CD14-positive monocyte (primary cell): ENCODE measurements around the gene MACF1. TPM values are rescaled to one million over a fixed set of nuclear protein-coding genes. Genes with fewer than 3 reads are reported as not detected.

Experiments used
- DNase-seq, 3 donors: peaks; one replicate each; pipeline ENCODE4 v3.0.0-alpha.2; 2011 to 2022
- H2AFZ ChIP-seq: 2 replicates; pipeline ENCODE4 v1.6.0; 2012; ENCODE audit warnings: mild to moderate bottlenecking, low read depth, low read length, inconsistent platforms; ENCODE audit not compliant: insufficient read depth, poor library complexity, severe bottlenecking
- H3K27ac ChIP-seq, 2 donors: 1 replicate in 1 of 2; 2 replicates in 1 of 2; pipeline ENCODE4 v1.5.1; 2012 to 2013; ENCODE audit warnings: low read length in 2 of 2, control low read depth in 1 of 2, inconsistent platforms in 1 of 2, low read depth in 1 of 2, mild to moderate bottlenecking in 1 of 2
- H3K27me3 ChIP-seq, 2 donors: one replicate each; pipeline versions ENCODE4 v1.6.0 to v1.6.1; 2011 to 2013; ENCODE audit warnings: low read length in 2 of 2; ENCODE audit not compliant: control insufficient read depth in 2 of 2, insufficient read depth in 2 of 2
- H3K36me3 ChIP-seq, 2 donors: replicated peaks in 1 of 2; 1 replicate in 1 of 2; 2 replicates in 1 of 2; pipeline versions ENCODE4 v1.5.1 to v1.6.1; 2012 to 2013; ENCODE audit warnings: low read length in 2 of 2, control low read depth in 1 of 2, inconsistent platforms in 1 of 2, mild to moderate bottlenecking in 1 of 2; ENCODE audit not compliant: insufficient read depth in 2 of 2, control insufficient read depth in 1 of 2
- H3K4me1 ChIP-seq, 2 donors: 1 replicate in 1 of 2; 2 replicates in 1 of 2; pipeline versions ENCODE4 v1.5.1 to v1.6.1; 2012 to 2013; ENCODE audit warnings: low read length in 2 of 2, control low read depth in 1 of 2, inconsistent platforms in 1 of 2, mild to moderate bottlenecking in 1 of 2, moderate library complexity in 1 of 2; ENCODE audit not compliant: insufficient read depth in 2 of 2, control insufficient read depth in 1 of 2
- H3K4me2 ChIP-seq: replicated peaks from 2 replicates; pipeline ENCODE3; 2012; ENCODE audit warnings: low read length, moderate library complexity, mild to moderate bottlenecking; ENCODE audit not compliant: poor library complexity, severe bottlenecking; ENCODE audit errors: extremely low read depth
- H3K4me3 ChIP-seq, 3 experiments: fragments of 200-600 bp in 1 of 3; sonication (generic) in 1 of 3; replicated peaks in 1 of 3; 1 replicate in 2 of 3; 2 replicates in 1 of 3; pipeline ENCODE4 v1.5.1; 2011 to 2013; ENCODE audit warnings: low read length in 3 of 3, mild to moderate bottlenecking in 3 of 3, control low read depth in 2 of 3, low read depth in 2 of 3, inconsistent platforms in 1 of 3, moderate library complexity in 1 of 3
- H3K79me2 ChIP-seq: 2 replicates; pipeline ENCODE4 v1.6.0; 2012; ENCODE audit warnings: mild to moderate bottlenecking, control low read depth, inconsistent platforms, low read length, moderate library complexity; ENCODE audit not compliant: insufficient read depth
- H3K9ac ChIP-seq: 2 replicates; pipeline ENCODE4 v1.6.0; 2017; ENCODE audit warnings: low read length, mild to moderate bottlenecking; ENCODE audit not compliant: insufficient read depth, poor library complexity, severe bottlenecking
- H3K9me3 ChIP-seq, 2 donors: replicated peaks in 1 of 2; 1 replicate in 1 of 2; 2 replicates in 1 of 2; pipeline versions ENCODE4 v1.5.1 to v1.6.1; 2012 to 2013; ENCODE audit warnings: low read length in 2 of 2, control low read depth in 1 of 2; ENCODE audit not compliant: control insufficient read depth in 1 of 2, insufficient read depth in 1 of 2
- H4K20me1 ChIP-seq: 2 replicates; pipeline ENCODE4 v1.6.0; 2012; ENCODE audit warnings: mild to moderate bottlenecking, low read length, control low read depth, moderate library complexity; ENCODE audit not compliant: insufficient read depth
- H3K27ac Mint-ChIP-seq, 7 donors: one replicate each; pipeline ENCODE4 v1.8.0; 2020; ENCODE audit warnings: mild to moderate bottlenecking in 7 of 7, mixed read lengths in 7 of 7, moderate library complexity in 6 of 7, inconsistent platforms in 2 of 7
- H3K27me3 Mint-ChIP-seq, 3 donors: one replicate each; pipeline ENCODE4 v1.8.0; 2021 to 2022; ENCODE audit warnings: low read depth in 3 of 3, mild to moderate bottlenecking in 3 of 3, mixed read lengths in 3 of 3, moderate library complexity in 3 of 3, inconsistent platforms in 1 of 3
- H3K36me3 Mint-ChIP-seq, 2 donors: one replicate each; pipeline ENCODE4 v1.8.0; 2020; ENCODE audit warnings: mixed read lengths in 2 of 2, inconsistent platforms in 1 of 2, mild to moderate bottlenecking in 1 of 2
- H3K4me1 Mint-ChIP-seq: one replicate; pipeline ENCODE4 v1.8.0; 2020; ENCODE audit warnings: mild to moderate bottlenecking, mixed read lengths
- H3K4me3 Mint-ChIP-seq, 2 donors: one replicate each; pipeline ENCODE4 v1.8.0; 2020; ENCODE audit warnings: mild to moderate bottlenecking in 2 of 2, mixed read lengths in 2 of 2, moderate library complexity in 1 of 2
- H3K9me3 Mint-ChIP-seq, 7 donors: one replicate each; pipeline ENCODE4 v1.8.0; 2020 to 2022; ENCODE audit warnings: mixed read lengths in 7 of 7, mild to moderate bottlenecking in 6 of 7, moderate library complexity in 6 of 7, inconsistent platforms in 2 of 7
- CTCF ChIP-seq: fragments of 200-600 bp; IDR thresholded peaks from one replicate; pipeline ENCODE4 v1.8.0; 2022; ENCODE audit warnings: antibody characterized with exemption, mild to moderate bottlenecking
- WGBS: methylation state at CpG from one replicate; pipeline ENCODE4 v1.1.5; 2013; ENCODE audit warnings: missing lambda C conversion rate; ENCODE audit not compliant: insufficient coverage; 5-methylcytosine and 5-hydroxymethylcytosine counted together
- intact Hi-C, 2 donors: fragments of 100-400 bp; cut with micrococcal nuclease; formaldehyde crosslinking; loops; one replicate each; pipeline versions ENCODE4 v1.15.0 to v1.15.1; 2023
- polyA plus RNA-seq, 3 donors: library from polyadenylated mRNA; depleted of rRNA in 1 of 3; unstranded in 2 of 3; stranded (reverse) in 1 of 3; fragments of 300-500 nt in 2 of 3; fragments of >200 nt in 1 of 3; fragmentation: Illumina TruSeq in 2 of 3; gene quantifications; 1 replicate in 2 of 3; 2 replicates in 1 of 3; pipeline ENCODE4 v1.2.3, GENCODE V29; 2012 to 2021

Gene MACF1
- polyA plus RNA-seq, 3 donors, result 3.4 to 36.8 (median 4.5) TPM

GRCh38 chr1:39294531-39294930 is 90.0 kb downstream of the MACF1 start:
- Histone ChIP-seq H4K20me1 (no peaks in the 10 kb centered on the region), H3K36me3 (peaks cover 75 to 92% of the 10 kb centered on the region in 2 donors), H3K27me3 (no peaks in the 10 kb centered on the region), H2AFZ (no peak overlapping the region), H3K4me1 (no peaks in the 10 kb centered on the region), H3K9me3 (no peaks in the 10 kb centered on the region), H3K9ac (no peak overlapping the region), H3K27ac (no peak overlapping the region), H3K4me3 (no peak overlapping the region), H3K4me2 (no peak overlapping the region), H3K79me2 (no peaks in the 10 kb centered on the region)
- intact Hi-C loops, result no loop called here
- no CpG with 5 or more reads among the region's 1 CpG for WGBS
- Mint-ChIP-seq H3K4me1 (no peaks in the 10 kb centered on the region), H3K4me3 (no peak overlapping the region), H3K27me3 (no peaks in the 10 kb centered on the region), H3K27ac (no peak overlapping the region), H3K9me3 (no peaks in the 10 kb centered on the region), H3K36me3 (peaks cover 81 to 90% of the 10 kb centered on the region in 2 donors)
- DNase-seq, result no peak
- no peak for TF ChIP-seq CTCF

GRCh38 chr1:39295901-39296300 is 91.4 kb downstream of the MACF1 start:
- DNase-seq, result no peak
- peaks cover 87 to 92% of the 10 kb centered on the region in 2 donors for H3K36me3 Mint-ChIP-seq
- H3K9me3 Mint-ChIP-seq, result no peaks in the 10 kb centered on the region
- WGBS, result no CpG with 5 or more reads among the region's 2 CpGs
- H3K27ac ChIP-seq, result no peak overlapping the region
- no peaks in the 10 kb centered on the region for H4K20me1 ChIP-seq
- no peak overlapping the region for H3K4me2 ChIP-seq
- no peak overlapping the region for H2AFZ ChIP-seq
- H3K79me2 ChIP-seq, result no peaks in the 10 kb centered on the region
- H3K36me3 ChIP-seq, result peaks cover 87 to 99% of the 10 kb centered on the region in 2 donors
- no peaks in the 10 kb centered on the region for H3K4me1 Mint-ChIP-seq
- no peak overlapping the region for H3K4me3 ChIP-seq
- H3K27me3 Mint-ChIP-seq, result no peaks in the 10 kb centered on the region
- no peak overlapping the region for H3K9ac ChIP-seq
- TF ChIP-seq CTCF, result no peak
- H3K27me3 ChIP-seq, result no peaks in the 10 kb centered on the region
- no peaks in the 10 kb centered on the region for H3K4me1 ChIP-seq
- no peak overlapping the region for H3K27ac Mint-ChIP-seq
- no peaks in the 10 kb centered on the region for H3K9me3 ChIP-seq
- no peak overlapping the region for H3K4me3 Mint-ChIP-seq
- intact Hi-C loops, result no loop called here
